COR-L47 (cell line): ENCODE measurements around the gene SCYL3.
A peak's percentile ranks its signal among the peaks of the same experiment; 100 is the strongest.
"Not testable (repeated sequence)": the region's sequence is repeated elsewhere in the genome, so short reads cannot be mapped to it uniquely, and the experiment has no call there.

Source experiments
- DNase-seq: peaks from one replicate; lab custom pipeline; 2025; lab: John Stamatoyannopoulos, UW

SCYL3 gene

GRCh38 chr1:169893645-169894423, at the start of gene SCYL3:
Gene SCYL3, minus strand, starts transcription at chr1:169893896. Its CDS starts 5,056 bp downstream, at chr1:169888840.
- DNase-seq: peak; percentile 94

GRCh38 chr1:169941982-169942830, 48.5 kb upstream of the SCYL3 start:
- DNase-seq: no peak

DNA sequence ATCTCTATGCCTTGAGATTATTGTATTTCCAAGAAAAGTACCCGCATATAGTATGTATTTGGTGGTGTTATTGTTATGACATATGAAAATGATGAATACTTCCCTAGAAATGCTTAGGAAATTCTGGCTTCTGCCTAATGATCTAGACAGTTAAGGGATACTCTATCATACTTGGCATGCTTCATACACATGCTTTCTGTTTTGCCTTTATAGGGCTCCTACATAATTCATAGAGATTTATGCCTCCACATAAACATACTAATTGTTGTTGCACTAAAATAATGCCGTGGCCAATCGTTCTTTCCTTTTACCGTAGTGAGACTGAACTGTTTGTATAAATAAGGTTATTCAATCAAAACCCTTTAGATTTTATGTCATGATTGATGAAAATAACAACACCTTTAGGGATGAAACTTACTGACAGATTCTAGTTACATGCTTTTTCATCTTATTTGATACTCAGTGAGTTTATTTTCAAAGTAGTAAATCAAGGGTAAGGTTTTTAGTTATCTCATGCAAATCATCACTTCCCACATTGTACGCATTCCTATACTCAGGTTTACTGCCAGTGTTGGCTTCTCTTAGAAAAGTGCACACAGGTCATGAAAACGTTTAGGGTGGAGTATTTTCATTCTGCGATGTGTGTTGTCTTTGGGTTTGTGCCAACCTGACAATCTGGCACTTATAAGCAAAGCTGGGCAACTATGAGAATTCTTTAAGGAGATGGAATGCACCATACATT, 40.5 kb upstream of the SCYL3 start:
- DNase-seq: no peak

- no peak for DNase-seq
These were observed 38.1 kb upstream of the SCYL3 start for GRCh38 chr1:169931795-169932231.

DNA sequence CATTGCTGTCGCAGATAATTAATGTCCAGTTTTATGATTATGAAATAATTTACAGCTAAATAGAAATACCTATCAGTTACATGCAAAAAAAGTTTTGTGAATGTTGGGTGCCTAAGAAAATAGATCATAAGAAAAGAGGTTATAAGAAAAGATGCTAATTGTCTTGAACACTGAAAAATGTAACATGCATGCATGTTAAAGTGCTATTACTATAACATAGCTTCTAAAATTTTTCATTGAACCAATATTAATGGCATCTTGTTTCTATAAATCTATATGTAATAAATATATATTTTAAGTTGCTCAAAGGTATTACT, 35.5 kb upstream of the SCYL3 start:
- no peak for DNase-seq

GRCh38 chr1:169928438-169929209, 34.9 kb upstream of the SCYL3 start:
- DNase-seq: peak; percentile 39

- DNase-seq: no peak
These were observed 32.1 kb upstream of the SCYL3 start for GRCh38 chr1:169925505-169926482.

- no peak for DNase-seq
These were observed 31.1 kb upstream of the SCYL3 start for GRCh38 chr1:169924829-169925228.

DNA sequence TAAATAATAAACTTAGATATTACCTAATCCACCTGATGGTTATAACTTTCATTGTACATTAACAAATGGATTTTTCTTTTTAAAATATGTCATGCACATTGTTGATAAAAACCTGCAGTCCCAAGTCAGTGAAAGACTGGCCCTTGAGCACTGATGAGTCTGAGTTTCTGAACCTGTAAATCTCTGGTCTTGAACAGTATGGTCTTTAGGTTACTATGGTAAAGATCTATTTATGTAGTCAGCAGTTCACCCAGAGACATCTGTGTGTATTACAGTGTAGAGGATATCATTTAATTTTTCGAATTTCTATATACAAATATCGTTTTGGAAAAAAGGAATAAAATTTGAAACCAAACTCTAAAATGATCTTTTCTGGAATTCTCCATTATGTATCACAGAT, 30.4 kb upstream of the SCYL3 start:
- DNase-seq: no peak

DNA sequence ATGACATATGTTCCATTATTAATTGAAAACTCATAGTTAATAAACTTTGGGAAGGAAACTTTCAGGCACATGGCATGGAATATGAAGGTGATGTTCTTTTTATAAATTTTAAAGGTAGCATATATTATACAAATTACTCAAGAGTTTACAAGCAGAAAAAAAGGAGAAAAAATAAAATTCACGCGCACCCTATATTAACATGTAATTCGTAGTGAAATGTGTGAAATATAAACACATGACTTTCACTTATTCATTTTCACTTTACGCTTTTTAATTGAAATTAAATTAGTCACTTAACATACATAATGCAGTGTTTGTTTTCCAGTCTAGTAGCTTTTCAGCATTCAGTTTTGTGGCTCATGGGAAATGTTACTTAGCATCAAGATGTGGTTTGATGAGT, 27.4 kb upstream of the SCYL3 start:
- DNase-seq: no peak

DNA sequence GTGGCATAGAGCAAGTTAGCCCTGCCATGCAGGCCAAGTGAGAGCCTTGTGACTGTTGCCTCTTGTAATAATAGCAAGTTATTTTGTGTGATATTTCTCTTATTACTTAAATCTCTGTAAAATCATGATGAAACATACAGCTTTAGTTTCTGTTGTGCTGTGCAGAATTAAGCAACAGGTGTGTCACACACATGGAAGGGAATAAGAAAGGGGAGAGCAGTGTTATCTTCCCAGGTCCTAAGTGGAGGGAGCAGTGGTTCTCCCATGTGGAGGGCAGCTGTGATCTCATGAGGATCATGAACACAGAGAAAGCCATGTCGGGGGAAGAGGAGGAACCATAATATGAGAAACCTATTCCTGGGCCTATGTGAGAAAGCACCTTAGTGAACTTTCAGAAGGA, 25.2 kb upstream of the SCYL3 start:
- DNase-seq: no peak

DNA sequence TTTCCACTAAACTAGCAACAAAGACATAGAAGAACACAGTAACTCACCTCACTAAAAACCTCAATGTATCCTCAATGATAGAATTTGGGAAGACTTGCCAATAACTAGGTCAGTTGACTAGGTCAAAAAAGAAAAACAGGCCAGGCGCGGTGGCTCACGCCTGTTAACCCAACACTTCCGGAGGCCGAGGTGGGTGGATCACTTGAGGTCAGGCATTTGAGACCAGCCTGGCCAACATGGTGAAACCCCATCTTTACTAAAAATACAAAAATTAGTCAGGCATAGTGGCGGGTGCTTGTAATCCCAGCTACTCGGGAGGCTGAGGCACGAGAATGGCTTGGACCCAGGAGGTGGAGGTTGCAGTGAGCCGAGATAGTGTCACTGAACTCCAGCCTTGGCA, 24.5 kb upstream of the SCYL3 start:
- DNase-seq: not testable (repeated sequence)

GRCh38 chr1:169915150-169915549, 21.5 kb upstream of the SCYL3 start:
- no peak for DNase-seq

DNA sequence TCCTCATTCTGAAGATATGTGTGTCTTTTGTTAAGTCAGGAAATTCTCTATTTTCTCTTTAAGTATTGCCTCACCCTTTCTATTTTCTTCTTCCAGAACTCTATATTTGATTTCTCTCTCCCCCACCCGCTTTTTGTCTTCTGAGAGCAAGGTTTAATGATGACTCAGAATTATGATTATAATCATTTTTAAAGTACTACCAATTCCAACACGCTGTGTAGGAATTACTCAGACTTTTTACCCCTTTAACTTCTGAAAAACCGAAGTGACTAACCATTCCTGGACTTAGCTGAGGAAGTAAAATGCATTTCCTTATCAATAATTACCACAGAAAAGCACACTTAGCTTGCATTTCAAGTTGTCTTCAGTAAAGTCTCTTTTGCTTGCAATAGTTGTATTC, 20.8 kb upstream of the SCYL3 start:
- DNase-seq: no peak

GRCh38 chr1:169909499-169909898, 15.8 kb upstream of the SCYL3 start:
- no peak for DNase-seq

DNA sequence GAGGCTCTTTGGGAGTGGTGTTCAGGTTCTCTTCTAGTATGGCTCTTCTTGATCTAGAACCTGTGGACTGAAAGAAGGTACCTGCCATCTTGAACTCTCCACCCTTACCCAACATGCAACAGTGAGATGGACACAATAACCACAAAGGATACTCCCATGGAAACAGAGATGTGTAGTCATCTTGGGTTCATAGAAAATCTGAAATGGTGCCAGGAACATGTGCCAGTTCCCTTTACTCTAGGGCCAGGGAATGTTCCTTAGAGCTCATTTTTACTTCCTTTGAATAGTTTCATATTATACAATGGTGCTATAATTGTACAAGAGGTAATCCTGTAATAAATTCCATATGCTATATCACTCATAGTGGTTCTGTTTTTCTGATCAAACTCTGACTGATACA, 13.2 kb upstream of the SCYL3 start:
- DNase-seq: no peak

DNA sequence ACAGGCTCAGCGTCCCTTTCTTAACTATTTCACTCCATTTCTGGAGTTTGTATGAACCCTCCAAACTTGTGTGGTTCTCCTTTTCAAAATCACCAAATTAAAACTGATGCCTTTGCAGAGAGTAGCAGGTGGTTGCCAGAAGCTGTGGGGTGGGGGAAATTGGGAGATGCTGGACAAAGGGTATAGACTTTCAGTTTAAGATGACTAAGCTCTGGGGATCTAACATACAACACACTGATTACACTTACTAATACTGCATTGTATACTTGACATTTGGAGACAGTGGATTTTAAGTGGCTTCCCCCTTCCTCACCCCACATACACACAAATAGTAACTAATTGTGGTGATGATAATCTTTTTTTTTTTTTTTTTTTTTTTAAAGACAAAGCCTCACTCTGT, 11.1 kb upstream of the SCYL3 start:
- no peak for DNase-seq

DNA sequence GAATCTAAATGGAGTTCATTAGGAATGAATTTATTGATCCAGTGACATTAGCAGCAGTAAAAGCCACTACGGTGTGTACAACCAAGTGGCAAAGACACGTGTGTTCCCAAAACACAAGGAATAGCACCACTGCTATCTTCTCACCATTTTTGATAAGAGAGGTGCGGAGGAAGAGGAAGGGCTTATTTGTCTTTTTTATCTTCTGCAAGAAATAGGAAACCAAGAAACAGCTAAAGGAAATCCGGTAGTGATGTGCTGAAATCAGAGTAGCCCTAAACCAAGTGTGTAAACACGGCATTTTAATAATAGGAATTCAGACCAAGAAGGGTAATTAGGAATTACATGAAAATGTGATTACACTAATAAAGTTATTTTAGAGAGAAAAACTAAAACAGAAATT, 9.1 kb upstream of the SCYL3 start:
- DNase-seq: no peak

DNA sequence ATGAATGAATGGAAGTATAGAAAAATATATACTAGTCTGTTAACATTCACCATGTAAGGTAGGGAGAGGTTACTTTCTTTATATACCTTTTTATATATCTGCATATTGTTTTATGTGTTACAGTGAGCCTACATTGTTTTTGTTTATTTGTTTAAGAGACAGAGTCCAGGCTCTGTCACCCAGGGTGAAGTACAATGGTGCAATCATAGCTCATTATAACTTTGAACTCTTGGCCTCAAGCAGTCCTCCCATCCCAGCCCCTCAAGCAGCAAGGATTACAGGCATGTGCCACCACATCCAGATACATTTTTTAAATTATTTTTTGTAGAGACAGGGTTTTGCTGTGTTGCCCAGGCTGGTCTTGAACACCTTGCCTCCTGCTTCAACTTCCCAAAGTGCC, 7.4 kb upstream of the SCYL3 start:
- DNase-seq: no peak

DNA sequence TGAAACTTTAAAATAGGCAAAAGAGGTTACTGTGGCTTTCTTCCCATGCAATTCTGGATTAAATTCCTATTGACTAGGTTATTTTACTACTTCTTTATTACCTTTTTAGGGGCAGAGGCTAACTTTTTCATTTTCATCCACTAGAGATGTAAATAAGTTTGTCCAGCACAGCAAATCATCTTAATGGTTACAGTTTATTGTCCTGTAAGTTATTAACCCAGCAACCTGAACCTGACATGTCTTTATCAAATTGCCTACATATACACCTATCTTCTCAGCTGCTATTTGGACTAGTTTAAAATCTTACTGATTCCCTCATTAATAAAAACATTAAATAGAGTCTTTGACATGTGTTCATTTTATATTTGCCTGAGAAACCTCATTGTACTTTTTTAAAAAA, 6.9 kb upstream of the SCYL3 start:
- no peak for DNase-seq
